Embryonic facial prominence (tissue), 1 donor: ENCODE results near the gene IL1R1.

ENCODE experiments used
- DNase-seq: peaks from one replicate; pipeline ENCODE4 v3.0.0-alpha.2; 2016; ENCODE audit errors: extremely low spot score

IL1R1 gene

GRCh38 chr2:102171946-102172345 lies 29.4 kb downstream of the IL1R1 start:
- no peak for DNase-seq

GRCh38 chr2:102172745-102173144 lies 30.2 kb downstream of the IL1R1 start:
- DNase-seq, result no peak

GRCh38 chr2:102176172-102176571 lies 33.6 kb downstream of the IL1R1 start:
- DNase-seq, result no peak

GRCh38 chr2:102177814-102178478 lies 35.4 kb downstream of the IL1R1 start:
- DNase-seq, result no peak

- DNase-seq, result no peak
Measured at GRCh38 chr2:102179061-102179460, 36.5 kb downstream of the IL1R1 start.

- DNase-seq, result no peak
Measured at GRCh38 chr2:102179788-102180686, 37.5 kb downstream of the IL1R1 start.

- no peak for DNase-seq
Measured at GRCh38 chr2:102180687-102180999, 38.1 kb downstream of the IL1R1 start.

GRCh38 chr2:102181376-102181775 lies 38.8 kb downstream of the IL1R1 start:
- DNase-seq, result no peak

- no peak for DNase-seq
Measured at GRCh38 chr2:102181919-102182635, 39.5 kb downstream of the IL1R1 start.

- no peak for DNase-seq
Measured at GRCh38 chr2:102184018-102184417, 41.5 kb downstream of the IL1R1 start.

GRCh38 chr2:102184568-102184967 lies 42.0 kb downstream of the IL1R1 start:
- no peak for DNase-seq

- DNase-seq, result no peak
Measured at GRCh38 chr2:102185347-102185746, 42.8 kb downstream of the IL1R1 start.

GRCh38 chr2:102186791-102187495 lies 44.4 kb downstream of the IL1R1 start, which contains the start of gene IL1RL2:
Gene IL1RL2 (plus strand): TSS chr2:102187023. CDS start chr2:102187868, 845 bp downstream.
- no peak for DNase-seq

GRCh38 chr2:102187496-102188150 lies 45.1 kb downstream of the IL1R1 start:
- DNase-seq, result no peak

GRCh38 chr2:102190430-102191107 lies 48.0 kb downstream of the IL1R1 start:
- DNase-seq, result no peak

- DNase-seq, result no peak
Measured at GRCh38 chr2:102191501-102191900, 49.0 kb downstream of the IL1R1 start.

- no peak for DNase-seq
Measured at GRCh38 chr2:102193074-102193473, 50.5 kb downstream of the IL1R1 start.

GRCh38 chr2:102194609-102195268 lies 52.2 kb downstream of the IL1R1 start:
- no peak for DNase-seq

- DNase-seq, result no peak
Measured at GRCh38 chr2:102197389-102198137, 55.0 kb downstream of the IL1R1 start.
